GM12873 (cell line): ENCODE data around the gene CPED1.

Source experiments
- CTCF ChIP-seq: IDR thresholded peaks from 2 replicates; pipeline ENCODE4 v1.5.1; 2012; ENCODE audit warnings: low read depth, mild to moderate bottlenecking, moderate library complexity, low read length, control low read depth; ENCODE audit not compliant: insufficient read depth; ENCODE audit errors: missing control alignments

The CPED1 gene

GRCh38 chr7:121083138-121083789 is 94.8 kb downstream of the CPED1 start:
- TF ChIP-seq CTCF = no peak

- TF ChIP-seq CTCF = no peak
These were observed 95.3 kb downstream of the CPED1 start for GRCh38 chr7:121083790-121084251.

GRCh38 chr7:121084256-121084655 is 95.7 kb downstream of the CPED1 start:
- no peak for TF ChIP-seq CTCF

GRCh38 chr7:121084748-121085336 is 96.3 kb downstream of the CPED1 start:
- TF ChIP-seq CTCF = no peak

GRCh38 chr7:121085922-121086321 is 97.4 kb downstream of the CPED1 start:
- TF ChIP-seq CTCF = no peak

- no peak for TF ChIP-seq CTCF
These were observed 100.4 kb downstream of the CPED1 start for GRCh38 chr7:121088870-121089269.

GRCh38 chr7:121094829-121095228 is 106.3 kb downstream of the CPED1 start:
- no peak for TF ChIP-seq CTCF
